ENCODE results near the gene ADM.
"Not testable (repeated sequence)": the region's sequence is repeated elsewhere in the genome, so short reads cannot be mapped to it uniquely, and the experiment has no call there.

DNA sequence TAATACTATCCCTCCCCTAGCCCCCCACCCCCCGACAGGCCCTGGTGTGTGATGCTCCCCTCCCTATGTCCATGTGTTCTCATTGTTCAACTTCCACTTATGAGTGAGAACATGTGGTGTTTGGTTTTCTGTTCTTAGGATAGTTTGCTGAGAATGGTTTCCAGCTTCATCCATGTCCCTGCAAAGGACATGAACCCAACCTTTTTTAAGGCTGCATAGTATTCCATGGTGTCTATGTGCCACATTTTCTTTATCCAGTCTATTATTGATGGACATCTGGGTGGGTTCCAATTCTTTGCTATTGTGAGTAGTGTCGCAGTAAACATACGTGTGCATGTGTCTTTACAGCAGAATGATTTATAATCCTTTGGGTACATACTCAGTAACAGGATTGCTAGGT is 40.2 kb upstream of the ADM start:
- TF ChIP-seq, protein P1, sequence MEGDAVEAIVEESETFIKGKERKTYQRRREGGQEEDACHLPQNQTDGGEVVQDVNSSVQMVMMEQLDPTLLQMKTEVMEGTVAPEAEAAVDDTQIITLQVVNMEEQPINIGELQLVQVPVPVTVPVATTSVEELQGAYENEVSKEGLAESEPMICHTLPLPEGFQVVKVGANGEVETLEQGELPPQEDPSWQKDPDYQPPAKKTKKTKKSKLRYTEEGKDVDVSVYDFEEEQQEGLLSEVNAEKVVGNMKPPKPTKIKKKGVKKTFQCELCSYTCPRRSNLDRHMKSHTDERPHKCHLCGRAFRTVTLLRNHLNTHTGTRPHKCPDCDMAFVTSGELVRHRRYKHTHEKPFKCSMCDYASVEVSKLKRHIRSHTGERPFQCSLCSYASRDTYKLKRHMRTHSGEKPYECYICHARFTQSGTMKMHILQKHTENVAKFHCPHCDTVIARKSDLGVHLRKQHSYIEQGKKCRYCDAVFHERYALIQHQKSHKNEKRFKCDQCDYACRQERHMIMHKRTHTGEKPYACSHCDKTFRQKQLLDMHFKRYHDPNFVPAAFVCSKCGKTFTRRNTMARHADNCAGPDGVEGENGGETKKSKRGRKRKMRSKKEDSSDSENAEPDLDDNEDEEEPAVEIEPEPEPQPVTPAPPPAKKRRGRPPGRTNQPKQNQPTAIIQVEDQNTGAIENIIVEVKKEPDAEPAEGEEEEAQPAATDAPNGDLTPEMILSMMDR (IDR thresholded peaks at IDR 0.05), result not testable (repeated sequence)
- not testable (repeated sequence) for TF ChIP-seq ZFX (IDR thresholded peaks at IDR 0.05; ENCODE audit: borderline replicate concordance)
